ENCODE measurements around the gene ALCAM. TPM values are rescaled to one million over a fixed set of nuclear protein-coding genes. Genes with fewer than 3 reads are reported as not detected.

The ALCAM gene
- total and polyA plus RNA-seq, 8 donors = 11.3 to 121 (median 50.7) TPM

DNA sequence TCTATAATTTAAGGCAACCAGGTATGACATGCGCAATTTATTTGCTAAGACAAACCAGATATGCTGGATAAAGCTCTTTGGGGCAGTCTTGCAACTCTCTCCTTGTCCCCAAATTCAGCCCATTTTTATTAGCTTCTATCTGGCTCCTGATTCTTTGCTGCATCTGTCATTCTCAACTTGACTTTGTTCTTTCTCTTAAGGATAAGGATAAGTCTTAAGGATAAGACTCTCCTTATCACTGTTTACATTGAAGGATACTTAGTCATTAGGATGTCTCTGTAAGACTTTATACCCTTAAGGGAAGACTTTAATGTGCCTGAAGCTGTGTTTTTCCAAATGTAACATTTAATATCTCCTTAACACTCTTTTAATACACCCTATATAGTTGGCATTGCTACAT, 49.2 kb downstream of the ALCAM start:
- no peaks in the 10 kb centered on the region for H3K9me3 ChIP-seq
- peaks cover 0 to 8% (median 4%) of the 10 kb centered on the region in 4 donors for H3K4me1 ChIP-seq
- no peak overlapping the region for H3K4me3 ChIP-seq
- WGBS, 5 donors = 90 to 100% (median 97%) methylated on average over 1 of the region's 1 CpG
- H3K27ac ChIP-seq = no peak overlapping the region
- DNase-seq = no peak
- no peak for TF ChIP-seq POLR2A (IDR thresholded peaks at IDR 0.05)
- TF ChIP-seq, protein P1, sequence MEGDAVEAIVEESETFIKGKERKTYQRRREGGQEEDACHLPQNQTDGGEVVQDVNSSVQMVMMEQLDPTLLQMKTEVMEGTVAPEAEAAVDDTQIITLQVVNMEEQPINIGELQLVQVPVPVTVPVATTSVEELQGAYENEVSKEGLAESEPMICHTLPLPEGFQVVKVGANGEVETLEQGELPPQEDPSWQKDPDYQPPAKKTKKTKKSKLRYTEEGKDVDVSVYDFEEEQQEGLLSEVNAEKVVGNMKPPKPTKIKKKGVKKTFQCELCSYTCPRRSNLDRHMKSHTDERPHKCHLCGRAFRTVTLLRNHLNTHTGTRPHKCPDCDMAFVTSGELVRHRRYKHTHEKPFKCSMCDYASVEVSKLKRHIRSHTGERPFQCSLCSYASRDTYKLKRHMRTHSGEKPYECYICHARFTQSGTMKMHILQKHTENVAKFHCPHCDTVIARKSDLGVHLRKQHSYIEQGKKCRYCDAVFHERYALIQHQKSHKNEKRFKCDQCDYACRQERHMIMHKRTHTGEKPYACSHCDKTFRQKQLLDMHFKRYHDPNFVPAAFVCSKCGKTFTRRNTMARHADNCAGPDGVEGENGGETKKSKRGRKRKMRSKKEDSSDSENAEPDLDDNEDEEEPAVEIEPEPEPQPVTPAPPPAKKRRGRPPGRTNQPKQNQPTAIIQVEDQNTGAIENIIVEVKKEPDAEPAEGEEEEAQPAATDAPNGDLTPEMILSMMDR (IDR thresholded peaks at IDR 0.05) = no peak
- no peak for TF ChIP-seq EP300 (IDR thresholded peaks at IDR 0.05)
- no peak for TF ChIP-seq POLR2AphosphoS5 (IDR thresholded peaks at IDR 0.05)
- H3K36me3 ChIP-seq = no peaks in the 10 kb centered on the region
- intact Hi-C loops (cut with DNase I; ENCODE audit: low total_unique reads) = no loop called here
- no peaks in the 10 kb centered on the region for H3K27me3 ChIP-seq

DNA sequence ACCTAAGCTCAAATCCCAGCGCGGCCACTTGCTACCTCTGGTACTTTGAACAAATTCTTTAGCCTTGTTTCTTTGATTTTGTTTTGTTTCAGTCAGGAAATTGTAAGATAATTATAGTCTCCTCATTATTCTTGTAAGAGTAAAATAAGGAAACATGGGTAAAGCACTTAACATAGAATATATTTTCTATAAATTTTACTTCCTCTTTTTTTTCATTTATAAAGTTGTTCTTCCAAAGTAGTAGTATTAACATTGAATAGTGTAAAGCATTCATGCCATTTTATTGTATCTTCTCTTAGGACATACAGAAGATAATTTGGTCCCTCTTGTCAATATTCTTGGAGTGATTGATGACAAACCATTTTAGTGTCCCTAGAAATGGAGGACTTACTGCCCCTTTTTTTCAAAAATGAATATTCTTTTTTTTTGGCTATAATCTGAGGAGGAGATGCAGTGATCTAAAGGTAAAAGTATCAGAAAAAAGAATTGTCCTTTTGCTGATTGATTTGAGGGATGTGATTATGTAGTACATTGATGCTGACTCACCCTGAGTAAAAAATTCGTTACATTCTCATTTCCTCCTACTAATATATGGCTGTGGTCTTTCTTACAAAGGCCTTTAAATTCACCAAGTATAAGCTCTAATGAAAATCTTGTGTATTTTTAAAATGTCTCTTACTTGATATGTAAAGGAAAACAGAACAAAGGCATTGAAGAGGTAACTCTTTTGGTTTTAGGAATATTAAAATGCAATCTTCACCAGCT, 51.0 kb downstream of the ALCAM start:
- H3K4me1 ChIP-seq = peaks cover 0 to 8% (median 4%) of the 10 kb centered on the region in 4 donors
- 82 to 87% (median 85%) methylated on average over 3 of the region's 3 CpGs for WGBS, 5 donors
- DNase-seq = no peak
- no peaks in the 10 kb centered on the region for H3K36me3 ChIP-seq
- no peaks in the 10 kb centered on the region for H3K9me3 ChIP-seq
- no peak overlapping the region for H3K27ac ChIP-seq
- H3K4me3 ChIP-seq = no peak overlapping the region
- no peak for TF ChIP-seq POLR2A (IDR thresholded peaks at IDR 0.05)
- TF ChIP-seq, protein P1 (IDR thresholded peaks at IDR 0.05) = no peak
- no peak for TF ChIP-seq EP300 (IDR thresholded peaks at IDR 0.05)
- no peak for TF ChIP-seq POLR2AphosphoS5 (IDR thresholded peaks at IDR 0.05)
- intact Hi-C loops (cut with DNase I; ENCODE audit: low total_unique reads) = no loop called here
- no peaks in the 10 kb centered on the region for H3K27me3 ChIP-seq

DNA sequence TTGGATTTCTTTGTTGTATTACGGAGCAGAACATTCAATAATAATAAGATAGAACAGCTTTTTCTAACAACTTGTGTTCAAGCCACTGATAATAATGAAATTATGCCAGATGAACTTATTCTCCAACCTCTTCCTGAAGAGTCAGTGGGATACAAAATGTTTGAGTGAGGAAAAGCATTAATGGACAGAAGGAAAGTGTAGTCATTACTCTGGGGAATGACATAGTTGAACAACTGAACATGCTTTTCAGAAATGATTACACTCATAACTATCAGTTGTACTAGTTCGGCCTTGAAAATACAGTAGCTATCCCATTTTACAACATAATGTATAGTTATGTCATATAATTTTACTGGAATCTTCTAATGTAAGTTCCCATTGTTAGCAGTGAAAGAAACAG, 55.9 kb downstream of the ALCAM start:
- H3K27me3 ChIP-seq = no peaks in the 10 kb centered on the region
- no peaks in the 10 kb centered on the region for H3K4me1 ChIP-seq
- no peaks in the 10 kb centered on the region for H3K9me3 ChIP-seq
- 92 to 99% (median 97%) methylated on average over 2 of the region's 2 CpGs for WGBS, 5 donors
- TF ChIP-seq, protein P1 (IDR thresholded peaks at IDR 0.05) = no peak
- no peak for TF ChIP-seq POLR2A (IDR thresholded peaks at IDR 0.05)
- TF ChIP-seq POLR2AphosphoS5 (IDR thresholded peaks at IDR 0.05) = no peak
- no peak for TF ChIP-seq EP300 (IDR thresholded peaks at IDR 0.05)
- H3K27ac ChIP-seq = no peak overlapping the region
- intact Hi-C loops (cut with DNase I; ENCODE audit: low total_unique reads) = no loop called here
- no peak overlapping the region for H3K4me3 ChIP-seq
- DNase-seq = no peak
- no peaks in the 10 kb centered on the region for H3K36me3 ChIP-seq

DNA sequence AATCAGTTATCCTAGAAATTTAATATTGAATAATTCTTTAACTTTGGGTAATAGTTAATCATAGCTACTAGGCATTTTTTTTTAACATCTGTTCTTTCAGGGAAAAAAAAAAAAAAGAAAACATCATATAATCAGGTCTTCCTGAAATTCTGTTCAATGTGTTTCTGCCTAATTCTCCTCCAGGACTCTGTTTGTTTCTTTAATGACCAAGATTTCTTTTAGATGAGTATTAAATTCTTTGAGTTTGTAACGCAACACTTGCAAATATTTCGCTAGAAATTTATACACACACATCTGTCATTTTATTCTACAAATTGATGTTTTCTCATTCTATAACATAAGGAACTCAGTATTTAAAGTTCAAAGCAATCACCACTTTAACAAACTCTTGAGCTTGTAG, 56.7 kb downstream of the ALCAM start:
- H3K4me1 ChIP-seq = no peaks in the 10 kb centered on the region
- no peak overlapping the region for H3K27ac ChIP-seq
- no peaks in the 10 kb centered on the region for H3K27me3 ChIP-seq
- no peak for TF ChIP-seq POLR2AphosphoS5 (IDR thresholded peaks at IDR 0.05)
- TF ChIP-seq, protein P1 (IDR thresholded peaks at IDR 0.05) = no peak
- no peak for TF ChIP-seq EP300 (IDR thresholded peaks at IDR 0.05)
- no peak for TF ChIP-seq POLR2A (IDR thresholded peaks at IDR 0.05)
- no peaks in the 10 kb centered on the region for H3K36me3 ChIP-seq
- intact Hi-C loops (cut with DNase I; ENCODE audit: low total_unique reads) = no loop called here
- H3K4me3 ChIP-seq = no peak overlapping the region
- H3K9me3 ChIP-seq = no peaks in the 10 kb centered on the region
- DNase-seq = no peak
- 85 to 91% (median 89%) methylated on average over 2 of the region's 2 CpGs for WGBS, 5 donors

Measured in stomach (tissue), 9 donors.